Ishikawa (cell line): Measurements from ENCODE around the gene DCAF10.

Experiments used
- CEBPB ChIP-seq: IDR thresholded peaks from 2 replicates; pipeline ENCODE4 v1.6.1; 2012
- CREB1 ChIP-seq: IDR thresholded peaks from 2 replicates; pipeline ENCODE4 v1.6.1; 2012; ENCODE audit warnings: low read depth
- EGR1 ChIP-seq: IDR thresholded peaks from 2 replicates; pipeline ENCODE4 v1.6.1; 2012
- EP300 ChIP-seq: IDR thresholded peaks from 2 replicates; pipeline ENCODE4 v1.6.1; 2012; ENCODE audit warnings: borderline replicate concordance
- FOXM1 ChIP-seq: IDR thresholded peaks from 2 replicates; pipeline ENCODE4 v1.6.1; 2012; ENCODE audit warnings: low read depth, borderline replicate concordance
- MAX ChIP-seq: IDR thresholded peaks from 2 replicates; pipeline ENCODE4 v1.6.1; 2012
- NFIC ChIP-seq: IDR thresholded peaks from 2 replicates; pipeline ENCODE4 v1.6.1; 2012
- RAD21 ChIP-seq: IDR thresholded peaks from 2 replicates; pipeline ENCODE4 v1.6.1; 2012; ENCODE audit warnings: low read depth
- REST ChIP-seq: IDR thresholded peaks from 2 replicates; pipeline ENCODE4 v1.6.1; 2012; ENCODE audit warnings: low read depth, mild to moderate bottlenecking
- TAF1 ChIP-seq: IDR thresholded peaks from 2 replicates; pipeline ENCODE4 v1.6.1; 2012; ENCODE audit warnings: low read depth, mild to moderate bottlenecking
- TCF12 ChIP-seq: IDR thresholded peaks from 2 replicates; pipeline ENCODE4 v1.6.1; 2012; ENCODE audit warnings: low read depth
- TEAD4 ChIP-seq: IDR thresholded peaks from 2 replicates; pipeline ENCODE4 v1.6.1; 2012
- USF1 ChIP-seq: IDR thresholded peaks from 2 replicates; pipeline ENCODE4 v1.6.1; 2012
- YY1 ChIP-seq: IDR thresholded peaks from 2 replicates; pipeline ENCODE4 v1.6.1; 2012; ENCODE audit warnings: low read depth
- ZBTB7A ChIP-seq: IDR thresholded peaks from 2 replicates; pipeline ENCODE4 v1.6.1; 2012; ENCODE audit warnings: low read depth

Gene DCAF10

GRCh38 chr9:37859043-37859442, 58.4 kb downstream of the DCAF10 start:
- TF ChIP-seq EGR1 (no peak), TEAD4 (no peak), EP300 (no peak), REST (no peak), CEBPB (no peak), MAX (no peak), ZBTB7A (no peak), FOXM1 (no peak), USF1 (no peak), RAD21 (no peak; the same call in 1 of the 2 replicates), TAF1 (no peak), NFIC (no peak), YY1 (no peak), CREB1 (no peak), TCF12 (no peak)

- TF ChIP-seq REST: no peak
- no peak for TF ChIP-seq USF1
- TF ChIP-seq RAD21: no peak
- TF ChIP-seq CREB1: no peak
- no peak for TF ChIP-seq EGR1
- TF ChIP-seq TEAD4: no peak
- no peak for TF ChIP-seq NFIC
- no peak for TF ChIP-seq EP300
- no peak for TF ChIP-seq CEBPB
- TF ChIP-seq TCF12: no peak
- TF ChIP-seq MAX: no peak
- no peak for TF ChIP-seq ZBTB7A
- no peak for TF ChIP-seq TAF1
- TF ChIP-seq YY1: no peak
- TF ChIP-seq FOXM1: no peak
Observed at GRCh38 chr9:37862530-37862929, 61.9 kb downstream of the DCAF10 start.

- TF ChIP-seq RAD21: no peak
- TF ChIP-seq NFIC: no peak
- no peak for TF ChIP-seq ZBTB7A
- no peak for TF ChIP-seq TEAD4
- TF ChIP-seq YY1: no peak
- TF ChIP-seq REST: no peak
Observed at GRCh38 chr9:37870081-37870798, 69.6 kb downstream of the DCAF10 start.

GRCh38 chr9:37870799-37871176, 70.2 kb downstream of the DCAF10 start:
- TF ChIP-seq TEAD4 (no peak), NFIC (no peak), MAX (no peak), USF1 (no peak), YY1 (no peak), RAD21 (no peak), ZBTB7A (no peak), EGR1 (no peak), EP300 (no peak), FOXM1 (no peak), CREB1 (no peak)
